ENCODE data around the gene MATN1. TPM values are rescaled to one million over a fixed set of nuclear protein-coding genes. Genes with fewer than 3 reads are reported as not detected.

The MATN1 gene
- total RNA-seq, 1 donor from 2014 or later = 0.72 TPM

- no peak for DNase-seq (ENCODE audit: low spot score)
Observed at GRCh38 chr1:30758121-30758688, 34.8 kb upstream of the MATN1 start.

GRCh38 chr1:30757352-30758120 is 34.2 kb upstream of the MATN1 start, which contains the start of gene LAPTM5:
Gene LAPTM5, minus strand, starts transcription at chr1:30757774. Its CDS starts 29 bp downstream, at chr1:30757745.
- no peak for DNase-seq (ENCODE audit: low spot score)

GRCh38 chr1:30756545-30757351 is 33.4 kb upstream of the MATN1 start:
- peak; percentile 68 for DNase-seq (ENCODE audit: low spot score)

GRCh38 chr1:30756206-30756544 is 32.8 kb upstream of the MATN1 start:
- no peak for DNase-seq (ENCODE audit: low spot score)

GRCh38 chr1:30755746-30756145 is 32.4 kb upstream of the MATN1 start:
- no peak for DNase-seq (ENCODE audit: low spot score)

GRCh38 chr1:30755334-30755733 is 31.9 kb upstream of the MATN1 start:
- no peak for DNase-seq (ENCODE audit: low spot score)

- no peak for DNase-seq (ENCODE audit: low spot score)
Observed at GRCh38 chr1:30754684-30755171, 31.3 kb upstream of the MATN1 start.

- no peak for DNase-seq (ENCODE audit: low spot score)
Observed at GRCh38 chr1:30753660-30754123, 30.3 kb upstream of the MATN1 start.

- no peak for DNase-seq (ENCODE audit: low spot score)
Observed at GRCh38 chr1:30753118-30753517, 29.7 kb upstream of the MATN1 start.

- no peak for DNase-seq (ENCODE audit: low spot score)
Observed at GRCh38 chr1:30752651-30752908, 29.2 kb upstream of the MATN1 start.

- DNase-seq (ENCODE audit: low spot score) = no peak
Observed at GRCh38 chr1:30751830-30752650, 28.7 kb upstream of the MATN1 start.

GRCh38 chr1:30750731-30751291 is 27.4 kb upstream of the MATN1 start:
- DNase-seq (ENCODE audit: low spot score) = no peak

- no peak for DNase-seq (ENCODE audit: low spot score)
Observed at GRCh38 chr1:30749691-30750583, 26.6 kb upstream of the MATN1 start.

GRCh38 chr1:30748699-30749401 is 25.5 kb upstream of the MATN1 start:
- no peak for DNase-seq (ENCODE audit: low spot score)

- peak; percentile 44 for DNase-seq (ENCODE audit: low spot score)
Observed at GRCh38 chr1:30748098-30748698, 24.8 kb upstream of the MATN1 start.

- no peak for DNase-seq (ENCODE audit: low spot score)
Observed at GRCh38 chr1:30747033-30748008, 23.9 kb upstream of the MATN1 start.

- DNase-seq (ENCODE audit: low spot score) = no peak
Observed at GRCh38 chr1:30746212-30747032, 23.0 kb upstream of the MATN1 start.

Data from umbilical cord (tissue), 2 donors.